Esophagus muscularis mucosa (tissue), 4 donors: ENCODE data around the gene LTBP1. TPM values are rescaled to one million over a fixed set of nuclear protein-coding genes. Genes with fewer than 3 reads are reported as not detected.

Source experiments
- DNase-seq: peaks from one replicate; pipeline ENCODE4 v3.0.0-alpha.2; 2017; ENCODE audit errors: extremely low spot score
- H3K27ac ChIP-seq, 4 donors: fragments of 200-600 bp; sonication (generic); replicated peaks in 1 of 4; 1 replicate in 3 of 4; 2 replicates in 1 of 4; pipeline ENCODE4 v1.5.1; 2016 to 2019; ENCODE audit warnings: mild to moderate bottlenecking in 1 of 4
- H3K27me3 ChIP-seq, 4 donors: fragments of 200-600 bp; sonication (generic); one replicate each; pipeline versions ENCODE4 v1.5.1 to v1.6.0; 2016 to 2019
- H3K36me3 ChIP-seq, 4 donors: fragments of 200-600 bp; sonication (generic); one replicate each; pipeline ENCODE4 v1.5.1; 2016 to 2019
- H3K4me1 ChIP-seq, 4 donors: fragments of 200-600 bp; sonication (generic); one replicate each; pipeline ENCODE4 v1.5.1; 2016 to 2019
- H3K4me3 ChIP-seq, 4 donors: fragments of 200-600 bp; sonication (generic); 1 replicate in 2 of 4; 2 replicates in 2 of 4; pipeline ENCODE4 v1.5.1; 2016 to 2019; ENCODE audit warnings: mild to moderate bottlenecking in 4 of 4, moderate library complexity in 1 of 4
- H3K9me3 ChIP-seq, 4 donors: fragments of 200-600 bp; sonication (generic); 1 replicate in 3 of 4; 2 replicates in 1 of 4; pipeline ENCODE4 v1.5.1; 2016 to 2019
- EP300 ChIP-seq: sonication (generic); formaldehyde crosslinking; IDR thresholded peaks from one replicate; pipeline ENCODE4 v1.6.1; 2017; ENCODE audit warnings: antibody characterized with exemption
- POLR2A ChIP-seq: fragments of 450-650 bp; IDR thresholded peaks from one replicate; pipeline ENCODE4 v1.6.1; 2017; ENCODE audit warnings: antibody characterized with exemption, moderate library complexity, mild to moderate bottlenecking, low read depth
- POLR2AphosphoS5 ChIP-seq, 2 donors: sonication (generic); formaldehyde crosslinking; IDR thresholded peaks; one replicate each; pipeline ENCODE4 v1.6.1; 2017; ENCODE audit warnings: antibody characterized with exemption in 2 of 2
- WGBS: methylation state at CpG from one replicate; pipeline ENCODE4 v1.1.5; 2018; 5-methylcytosine and 5-hydroxymethylcytosine counted together
- intact Hi-C: fragments of 100-400 bp; cut with DNase I; formaldehyde crosslinking; loops from one replicate; pipeline ENCODE4 v1.15.1; 2023
- total RNA-seq, 4 donors: library from RNA; depleted of rRNA; stranded (reverse); fragments of >200 nt; gene quantifications; one replicate each; pipeline versions ENCODE4 v1.1.0 to v1.2.1, GENCODE V29; 2016
- TF ChIP-seq, protein P1 (sequence below), 3 experiments: fragments of 200-600 bp in 2 of 3; fragments of 450-650 bp in 1 of 3; sonication (generic) in 2 of 3; IDR thresholded peaks; one replicate each; pipeline ENCODE4 v1.5.1; 2017 to 2019; ENCODE audit warnings: antibody characterized with exemption in 3 of 3, mild to moderate bottlenecking in 2 of 3, moderate library complexity in 1 of 3

Gene LTBP1
- total RNA-seq, 4 donors from 2014 or later, result 254 to 465 (median 368) TPM

GRCh38 chr2:33241581-33241980, 294.8 kb downstream of the LTBP1 start:
- H3K4me1 ChIP-seq, result peaks cover 0 to 41% (median 16%) of the 10 kb centered on the region in 4 donors
- H3K36me3 ChIP-seq, result peaks cover 0 to 8% (median 0%) of the 10 kb centered on the region in 4 donors
- no peak overlapping the region for H3K4me3 ChIP-seq
- no peaks in the 10 kb centered on the region for H3K9me3 ChIP-seq
- DNase-seq, result no peak
- intact Hi-C loops, result no loop called here
- no peaks in the 10 kb centered on the region for H3K27me3 ChIP-seq
- no peak overlapping the region for H3K27ac ChIP-seq
- WGBS, result 85% methylated on average over 3 of the region's 3 CpGs
- TF ChIP-seq, protein P1, sequence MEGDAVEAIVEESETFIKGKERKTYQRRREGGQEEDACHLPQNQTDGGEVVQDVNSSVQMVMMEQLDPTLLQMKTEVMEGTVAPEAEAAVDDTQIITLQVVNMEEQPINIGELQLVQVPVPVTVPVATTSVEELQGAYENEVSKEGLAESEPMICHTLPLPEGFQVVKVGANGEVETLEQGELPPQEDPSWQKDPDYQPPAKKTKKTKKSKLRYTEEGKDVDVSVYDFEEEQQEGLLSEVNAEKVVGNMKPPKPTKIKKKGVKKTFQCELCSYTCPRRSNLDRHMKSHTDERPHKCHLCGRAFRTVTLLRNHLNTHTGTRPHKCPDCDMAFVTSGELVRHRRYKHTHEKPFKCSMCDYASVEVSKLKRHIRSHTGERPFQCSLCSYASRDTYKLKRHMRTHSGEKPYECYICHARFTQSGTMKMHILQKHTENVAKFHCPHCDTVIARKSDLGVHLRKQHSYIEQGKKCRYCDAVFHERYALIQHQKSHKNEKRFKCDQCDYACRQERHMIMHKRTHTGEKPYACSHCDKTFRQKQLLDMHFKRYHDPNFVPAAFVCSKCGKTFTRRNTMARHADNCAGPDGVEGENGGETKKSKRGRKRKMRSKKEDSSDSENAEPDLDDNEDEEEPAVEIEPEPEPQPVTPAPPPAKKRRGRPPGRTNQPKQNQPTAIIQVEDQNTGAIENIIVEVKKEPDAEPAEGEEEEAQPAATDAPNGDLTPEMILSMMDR (IDR thresholded peaks at IDR 0.05), result no peak
- TF ChIP-seq EP300 (no peak), POLR2A (no peak), POLR2AphosphoS5 (IDR thresholded peaks at IDR 0.05) (no peak)

DNA sequence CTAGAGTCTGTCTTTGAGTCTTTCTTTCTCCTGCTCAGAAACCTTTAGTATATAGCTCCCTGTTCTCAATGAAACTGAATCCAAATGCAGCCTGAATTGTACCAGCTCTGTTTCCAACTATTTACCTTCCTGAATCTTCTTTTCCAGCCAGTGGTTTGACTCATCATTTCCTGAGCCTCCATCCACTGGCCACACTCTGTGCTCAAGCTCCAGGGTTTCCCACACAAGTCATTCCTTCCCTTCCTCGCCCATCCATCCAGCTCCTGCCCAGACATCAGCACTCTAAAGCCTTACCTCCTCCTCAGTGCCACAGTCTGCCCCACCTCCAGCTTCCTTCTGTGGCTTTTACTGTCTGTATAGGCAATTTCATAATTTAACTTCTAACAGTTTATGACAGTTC, 296.1 kb downstream of the LTBP1 start:
- DNase-seq, result no peak
- intact Hi-C loops, result no loop called here
- 79% methylated on average over 1 of the region's 1 CpG for WGBS
- Histone ChIP-seq H3K4me3 (no peak overlapping the region), H3K4me1 (peaks cover 0 to 45% (median 22%) of the 10 kb centered on the region in 4 donors), H3K36me3 (peaks cover 0 to 8% (median 0%) of the 10 kb centered on the region in 4 donors), H3K9me3 (no peaks in the 10 kb centered on the region), H3K27ac (no peak overlapping the region), H3K27me3 (no peaks in the 10 kb centered on the region)
- TF ChIP-seq EP300 (no peak), POLR2A (no peak), POLR2AphosphoS5 (IDR thresholded peaks at IDR 0.05) (no peak)
- TF ChIP-seq, protein P1 (IDR thresholded peaks at IDR 0.05), result no peak

DNA sequence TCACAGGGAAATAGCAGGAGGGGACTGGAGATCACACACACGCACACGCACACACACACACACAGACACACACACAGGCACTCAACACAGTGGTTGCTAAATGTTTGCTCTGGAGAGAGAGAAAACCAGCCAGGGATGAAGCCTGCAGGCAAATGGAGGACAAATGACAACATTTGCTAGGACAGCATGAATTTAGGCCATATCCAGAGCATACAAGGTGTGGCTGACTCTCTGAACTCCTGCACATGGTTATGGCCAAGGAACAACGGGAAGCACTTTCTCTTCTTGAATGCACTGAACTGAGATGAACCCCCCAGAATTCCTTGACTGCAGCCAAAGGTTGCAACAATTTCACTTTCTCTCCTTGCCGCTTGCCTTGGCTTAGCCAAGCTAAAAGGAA, 299.7 kb downstream of the LTBP1 start:
- WGBS, result 88% methylated on average over 4 of the region's 4 CpGs
- peaks cover 0 to 35% (median 17%) of the 10 kb centered on the region in 4 donors for H3K4me1 ChIP-seq
- H3K4me3 ChIP-seq, result no peak overlapping the region
- peaks cover 0 to 21% (median 9%) of the 10 kb centered on the region in 4 donors for H3K36me3 ChIP-seq
- no peaks in the 10 kb centered on the region for H3K9me3 ChIP-seq
- no peaks in the 10 kb centered on the region for H3K27me3 ChIP-seq
- no peak for DNase-seq
- peak overlapping the region in 3 of 4 donors; percentile 15 to 50 (median 32) for H3K27ac ChIP-seq
- intact Hi-C loops, result no loop called here
- peak in 1 of 2 donors; percentile 13 for TF ChIP-seq POLR2AphosphoS5 (IDR thresholded peaks at IDR 0.05)
- TF ChIP-seq, protein P1 (IDR thresholded peaks at IDR 0.05), result no peak
- TF ChIP-seq POLR2A, result no peak

DNA sequence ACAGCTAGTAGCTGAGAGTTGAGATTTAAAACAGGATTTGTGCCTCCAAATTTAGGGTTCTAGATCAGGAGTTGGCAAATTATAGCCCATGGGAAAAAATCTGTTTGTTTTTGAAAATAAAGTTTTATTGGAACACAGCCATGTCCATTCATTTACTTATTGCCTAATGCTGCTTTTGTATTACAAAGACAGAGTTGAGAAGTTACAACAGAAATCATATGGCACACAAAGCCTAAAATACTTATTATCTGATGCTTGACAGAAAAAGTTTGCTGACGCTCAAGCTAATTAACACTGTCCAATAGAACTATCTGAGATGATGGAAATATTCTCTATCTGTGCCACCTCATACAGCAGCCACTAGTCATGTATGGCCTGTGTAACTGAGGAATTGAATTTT, 300.6 kb downstream of the LTBP1 start:
- Histone ChIP-seq H3K4me1 (peaks cover 0 to 34% (median 16%) of the 10 kb centered on the region in 4 donors), H3K27me3 (no peaks in the 10 kb centered on the region), H3K9me3 (no peaks in the 10 kb centered on the region), H3K36me3 (peaks cover 2 to 29% (median 13%) of the 10 kb centered on the region in 4 donors), H3K27ac (peak overlapping the region in 1 of 4 donors; percentile 50), H3K4me3 (no peak overlapping the region)
- no peak for DNase-seq
- intact Hi-C loops, result no loop called here
- TF ChIP-seq POLR2AphosphoS5 (IDR thresholded peaks at IDR 0.05), result no peak
- TF ChIP-seq EP300, result no peak
- TF ChIP-seq, protein P1 (IDR thresholded peaks at IDR 0.05), result no peak
- TF ChIP-seq POLR2A, result no peak
- 100% methylated on average over 1 of the region's 1 CpG for WGBS
